Spleen (tissue), 7 donors: ENCODE data around the gene LDAH.

Source experiments
- CTCF ChIP-seq, 11 experiments: fragments of 200-600 bp in 7 of 11; fragments of 450-650 bp in 4 of 11; sonication (generic) in 4 of 11; IDR thresholded peaks in 8 of 11; conservative IDR thresholded peaks in 3 of 11; 1 replicate in 7 of 11; 2 replicates in 4 of 11; pipeline versions ENCODE4 v1.4.0 to v1.8.0; 2016 to 2021; ENCODE audit warnings: antibody characterized with exemption in 11 of 11, inconsistent platforms in 4 of 11, mild to moderate bottlenecking in 1 of 11
- POLR2A ChIP-seq, 3 donors: fragments of 450-650 bp; IDR thresholded peaks; one replicate each; pipeline ENCODE4 v1.5.1; 2017; ENCODE audit warnings: antibody characterized with exemption in 3 of 3, mild to moderate bottlenecking in 1 of 3
- POLR2AphosphoS5 ChIP-seq, 3 donors: sonication (generic); formaldehyde crosslinking; IDR thresholded peaks; one replicate each; pipeline ENCODE4 v1.5.1; 2017; ENCODE audit warnings: antibody characterized with exemption in 3 of 3
- donor health status: DM: no; HTN: no; CAD: no; lungs with moderate emphysema.
- donor health status: DM: no; HTN: no; CAD: no.
- donor health status: DM: no; HTN: no; CAD: no.

GRCh38 chr2:20852139-20852538, 29.2 kb upstream of the LDAH start:
- no peak for TF ChIP-seq POLR2A (IDR thresholded peaks at IDR 0.05)
- TF ChIP-seq CTCF (IDR thresholded peaks at IDR 0.05 in 8 of 11, conservative IDR thresholded peaks at IDR 0.05 in 3 of 11), result no peak
- no peak for TF ChIP-seq POLR2AphosphoS5 (IDR thresholded peaks at IDR 0.05)
